Measurements from ENCODE around the gene CNOT6L. TPM values are rescaled to one million over a fixed set of nuclear protein-coding genes. Genes with fewer than 3 reads are reported as not detected.

CNOT6L gene
- total RNA-seq, 1 experiment from 2014 or later, result 29.4 TPM

DNA sequence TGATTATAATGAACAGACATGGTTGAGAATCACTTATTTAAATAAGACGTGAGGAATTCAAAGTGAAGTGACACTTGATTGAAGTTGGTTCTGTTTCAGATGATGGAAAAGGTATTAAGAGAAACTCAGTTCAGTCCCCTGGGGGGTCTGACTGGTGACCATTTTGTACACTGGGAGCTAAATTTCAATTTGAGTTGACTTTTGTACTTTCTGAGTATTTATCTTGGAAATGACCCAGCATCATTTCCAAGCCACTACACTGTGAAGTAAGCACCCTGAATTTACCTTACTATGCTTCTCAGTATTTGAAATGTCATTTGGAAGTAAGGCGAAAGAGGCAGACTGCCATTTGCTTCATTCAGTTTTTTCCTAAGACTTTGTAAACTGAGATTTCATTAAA lies 73.4 kb downstream of the CNOT6L start:
- ChIA-PET RAD21 (ENCODE audit: low non-redundant PET in 1 of 2, low total read pairs in 2 of 2, uncharacterized antibody in 2 of 2, unreplicated experiment in 2 of 2) (no interaction called here), CTCF (no interaction called here), POLR2A (no interaction called here)
- intact Hi-C loops (cut with micrococcal nuclease), result no loop called here
- no peak overlapping the region for H2AFZ ChIP-seq (ENCODE audit: low read depth, low read length, poor library complexity, severe bottlenecking)
- ATAC-seq (no peak), DNase-seq (ENCODE audit: low read depth, low spot score) (no peak)
- H3K36me3 ChIP-seq (ENCODE audit: control insufficient read depth in 1 of 2, insufficient read depth in 2 of 2, low read length in 2 of 2), result no peaks in the 10 kb centered on the region
- H3K27me3 ChIP-seq (ENCODE audit: insufficient read depth, low read length), result no peaks in the 10 kb centered on the region
- no peak overlapping the region for H3K9ac ChIP-seq (ENCODE audit: low read length)
- no peaks in the 10 kb centered on the region for H3K79me2 ChIP-seq (ENCODE audit: insufficient read depth, low read length)
- TF ChIP-seq ZNF274 (IDR thresholded peaks at IDR 0.05; ENCODE audit: low read depth, low read length) (no peak), EZH2 (IDR thresholded peaks at IDR 0.05) (no peak)
- TF ChIP-seq, protein P1, sequence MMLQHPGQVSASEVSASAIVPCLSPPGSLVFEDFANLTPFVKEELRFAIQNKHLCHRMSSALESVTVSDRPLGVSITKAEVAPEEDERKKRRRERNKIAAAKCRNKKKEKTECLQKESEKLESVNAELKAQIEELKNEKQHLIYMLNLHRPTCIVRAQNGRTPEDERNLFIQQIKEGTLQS (IDR thresholded peaks at IDR 0.05), result no peak
- TF ChIP-seq, protein P2, sequence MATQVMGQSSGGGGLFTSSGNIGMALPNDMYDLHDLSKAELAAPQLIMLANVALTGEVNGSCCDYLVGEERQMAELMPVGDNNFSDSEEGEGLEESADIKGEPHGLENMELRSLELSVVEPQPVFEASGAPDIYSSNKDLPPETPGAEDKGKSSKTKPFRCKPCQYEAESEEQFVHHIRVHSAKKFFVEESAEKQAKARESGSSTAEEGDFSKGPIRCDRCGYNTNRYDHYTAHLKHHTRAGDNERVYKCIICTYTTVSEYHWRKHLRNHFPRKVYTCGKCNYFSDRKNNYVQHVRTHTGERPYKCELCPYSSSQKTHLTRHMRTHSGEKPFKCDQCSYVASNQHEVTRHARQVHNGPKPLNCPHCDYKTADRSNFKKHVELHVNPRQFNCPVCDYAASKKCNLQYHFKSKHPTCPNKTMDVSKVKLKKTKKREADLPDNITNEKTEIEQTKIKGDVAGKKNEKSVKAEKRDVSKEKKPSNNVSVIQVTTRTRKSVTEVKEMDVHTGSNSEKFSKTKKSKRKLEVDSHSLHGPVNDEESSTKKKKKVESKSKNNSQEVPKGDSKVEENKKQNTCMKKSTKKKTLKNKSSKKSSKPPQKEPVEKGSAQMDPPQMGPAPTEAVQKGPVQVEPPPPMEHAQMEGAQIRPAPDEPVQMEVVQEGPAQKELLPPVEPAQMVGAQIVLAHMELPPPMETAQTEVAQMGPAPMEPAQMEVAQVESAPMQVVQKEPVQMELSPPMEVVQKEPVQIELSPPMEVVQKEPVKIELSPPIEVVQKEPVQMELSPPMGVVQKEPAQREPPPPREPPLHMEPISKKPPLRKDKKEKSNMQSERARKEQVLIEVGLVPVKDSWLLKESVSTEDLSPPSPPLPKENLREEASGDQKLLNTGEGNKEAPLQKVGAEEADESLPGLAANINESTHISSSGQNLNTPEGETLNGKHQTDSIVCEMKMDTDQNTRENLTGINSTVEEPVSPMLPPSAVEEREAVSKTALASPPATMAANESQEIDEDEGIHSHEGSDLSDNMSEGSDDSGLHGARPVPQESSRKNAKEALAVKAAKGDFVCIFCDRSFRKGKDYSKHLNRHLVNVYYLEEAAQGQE (IDR thresholded peaks at IDR 0.05; ENCODE audit: low read depth), result no peak
- no peaks in the 10 kb centered on the region for H4K20me1 ChIP-seq (ENCODE audit: insufficient read depth)
- BruUV-seq (replicated peaks), result no TSS peak
- no peaks in the 10 kb centered on the region for H3K9me2 ChIP-seq (ENCODE audit: insufficient read depth)
- no peaks in the 10 kb centered on the region for H3K4me1 ChIP-seq (ENCODE audit: control insufficient read depth in 1 of 2, insufficient read depth in 2 of 2, low read length in 2 of 2)
- no peak overlapping the region for H3K27ac ChIP-seq (ENCODE audit: low read depth, low read length)
- H3K4me3 ChIP-seq (replicated peaks in 1 of 2; ENCODE audit: low read depth in 1 of 2, low read length in 2 of 2), result no peak overlapping the region
- H3K9me3 ChIP-seq (ENCODE audit: control insufficient read depth in 1 of 2, insufficient read depth in 1 of 2, low read depth in 1 of 2, low read length in 2 of 2), result no peaks in the 10 kb centered on the region
- no peak overlapping the region for H3K4me2 ChIP-seq (ENCODE audit: low read length)

DNA sequence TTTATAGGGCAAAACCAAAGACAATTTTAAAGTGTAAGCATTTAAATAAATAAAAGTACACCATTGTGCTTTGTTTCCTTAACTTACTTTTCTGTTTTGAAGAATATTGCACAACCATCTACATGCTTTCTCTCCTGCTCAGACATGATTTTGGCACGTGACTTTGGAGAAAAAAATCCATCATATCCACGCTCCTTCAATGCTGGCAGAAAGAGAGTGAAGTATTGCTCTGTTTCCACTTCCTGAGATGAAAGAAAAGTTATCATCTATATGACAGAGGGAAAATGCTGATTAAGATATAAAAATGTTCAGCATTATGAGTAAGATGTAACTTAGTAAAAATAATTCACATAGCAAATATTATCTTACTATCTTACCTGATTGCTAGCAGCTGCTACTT lies 77.1 kb downstream of the CNOT6L start:
- ChIA-PET POLR2A (no interaction called here), RAD21 (ENCODE audit: low non-redundant PET in 1 of 2, low total read pairs in 2 of 2, uncharacterized antibody in 2 of 2, unreplicated experiment in 2 of 2) (no interaction called here), CTCF (no interaction called here)
- no peak overlapping the region for H3K4me2 ChIP-seq (ENCODE audit: low read length)
- no peaks in the 10 kb centered on the region for H3K27me3 ChIP-seq (ENCODE audit: insufficient read depth, low read length)
- no peak overlapping the region for H2AFZ ChIP-seq (ENCODE audit: low read depth, low read length, poor library complexity, severe bottlenecking)
- H3K36me3 ChIP-seq (ENCODE audit: control insufficient read depth in 1 of 2, insufficient read depth in 2 of 2, low read length in 2 of 2), result no peaks in the 10 kb centered on the region
- no peaks in the 10 kb centered on the region for H3K9me3 ChIP-seq (ENCODE audit: control insufficient read depth in 1 of 2, insufficient read depth in 1 of 2, low read depth in 1 of 2, low read length in 2 of 2)
- no peaks in the 10 kb centered on the region for H3K9me2 ChIP-seq (ENCODE audit: insufficient read depth)
- no peak for DNase-seq (ENCODE audit: low read depth, low spot score)
- H3K79me2 ChIP-seq (ENCODE audit: insufficient read depth, low read length), result no peaks in the 10 kb centered on the region
- no peak for ATAC-seq
- intact Hi-C loops (cut with micrococcal nuclease), result no loop called here
- no peaks in the 10 kb centered on the region for H3K4me1 ChIP-seq (ENCODE audit: control insufficient read depth in 1 of 2, insufficient read depth in 2 of 2, low read length in 2 of 2)
- no peak overlapping the region for H3K4me3 ChIP-seq (replicated peaks in 1 of 2; ENCODE audit: low read depth in 1 of 2, low read length in 2 of 2)
- no peak overlapping the region for H3K27ac ChIP-seq (ENCODE audit: low read depth, low read length)
- H3K9ac ChIP-seq (ENCODE audit: low read length), result no peak overlapping the region
- H4K20me1 ChIP-seq (ENCODE audit: insufficient read depth), result no peaks in the 10 kb centered on the region
- BruUV-seq (replicated peaks), result no TSS peak
- TF ChIP-seq ZNF274 (IDR thresholded peaks at IDR 0.05; ENCODE audit: low read depth, low read length) (no peak), EZH2phosphoT487 (IDR thresholded peaks at IDR 0.05; ENCODE audit: borderline replicate concordance) (no peak), EZH2 (IDR thresholded peaks at IDR 0.05) (no peak), SRF (IDR thresholded peaks at IDR 0.05; ENCODE audit: low read depth) (no peak), POLR2AphosphoS5 (IDR thresholded peaks at IDR 0.05; ENCODE audit: low read depth, low read length) (no peak), ELF1 (IDR thresholded peaks at IDR 0.05; ENCODE audit: borderline replicate concordance, low read depth) (no peak), SP1 (IDR thresholded peaks at IDR 0.05; ENCODE audit: low read depth) (no peak), JUND (IDR thresholded peaks at IDR 0.05) (no peak), EGR1 (IDR thresholded peaks at IDR 0.05; ENCODE audit: low read depth) (no peak), TCF7L2 (IDR thresholded peaks at IDR 0.05; ENCODE audit: borderline replicate concordance, extremely low read depth, insufficient read depth, insufficient read length) (no peak), RAD21 (IDR thresholded peaks at IDR 0.05; ENCODE audit: low read depth) (no peak), CEBPB (IDR thresholded peaks at IDR 0.05; ENCODE audit: low read depth) (no peak)
- TF ChIP-seq, protein P1 (IDR thresholded peaks at IDR 0.05), result no peak
- TF ChIP-seq, protein P2 (IDR thresholded peaks at IDR 0.05; ENCODE audit: low read depth), result no peak

Data from HCT116 (cell line).